ENCODE data around the gene KCNE3.

- no peak for TF ChIP-seq EP300 (IDR thresholded peaks at IDR 0.05)
- no peak for TF ChIP-seq CTCF (IDR thresholded peaks at IDR 0.05)
- no peak for TF ChIP-seq POLR2A (IDR thresholded peaks at IDR 0.05)
Observed at GRCh38 chr11:74418509-74418895, 48.8 kb downstream of the KCNE3 start.
